Heart left ventricle (tissue), 13 donors: ENCODE data around the gene DDX42.

ENCODE experiments used
- CTCF ChIP-seq, 12 donors: fragments of 200-600 bp; sonication (generic) in 4 of 12; IDR thresholded peaks; one replicate each; pipeline versions ENCODE4 v1.5.0 to v1.8.0; 2018 to 2022; ENCODE audit warnings: antibody characterized with exemption in 12 of 12, mild to moderate bottlenecking in 5 of 12
- POLR2A ChIP-seq, 2 donors: fragments of 450-650 bp; IDR thresholded peaks; one replicate each; pipeline ENCODE4 v1.6.1; 2017; ENCODE audit warnings: antibody characterized with exemption in 2 of 2, mild to moderate bottlenecking in 2 of 2, moderate library complexity in 2 of 2
- donor health status: ischemic (EF 13 %, LVEDD 7.1; RV severe dilation, severe dysfunction).
- donor health status: DM: no; HTN: yes; CAD: no.
- donor health status: DM: no; HTN: no; CAD: no.
- donor health status: ischemic (EF 25% LVEDD 6.9; RV normal size, moderate dysfunction).
- donor health status: ischemic (EF 25% LVEDD 5.7; RV mildly dilated, moderate dysfunction).
- donor health status: ischemic (EF 35%, LVEDD 5.7; RV mildly dilated, moderate dysfunction).
- donor health status: nonischemic (EF 11% LVEDD 7.7; RV severe dilation, severe dysfunction).
- donor health status: DM: yes; HTN: yes; CAD: no.
- donor health status: PGD.
- donor health status: ischemic (EF 29% LVEDD 5.4; RV normal size, mild dysfunction).
- donor health status: nonischemic (EF 23%, LVEDD 6.1; RV moderate dilation, normal function).

GRCh38 chr17:63804328-63804727 lies 30.4 kb downstream of the DDX42 start:
- TF ChIP-seq CTCF (IDR thresholded peaks at IDR 0.05), result no peak
- TF ChIP-seq POLR2A (IDR thresholded peaks at IDR 0.05), result no peak
